ENCODE measurements around the gene TENM3. TPM values are rescaled to one million over a fixed set of nuclear protein-coding genes. Genes with fewer than 3 reads are reported as not detected.

TENM3 gene
- total RNA-seq, 2 experiments from 2014 or later, result not detected

DNA sequence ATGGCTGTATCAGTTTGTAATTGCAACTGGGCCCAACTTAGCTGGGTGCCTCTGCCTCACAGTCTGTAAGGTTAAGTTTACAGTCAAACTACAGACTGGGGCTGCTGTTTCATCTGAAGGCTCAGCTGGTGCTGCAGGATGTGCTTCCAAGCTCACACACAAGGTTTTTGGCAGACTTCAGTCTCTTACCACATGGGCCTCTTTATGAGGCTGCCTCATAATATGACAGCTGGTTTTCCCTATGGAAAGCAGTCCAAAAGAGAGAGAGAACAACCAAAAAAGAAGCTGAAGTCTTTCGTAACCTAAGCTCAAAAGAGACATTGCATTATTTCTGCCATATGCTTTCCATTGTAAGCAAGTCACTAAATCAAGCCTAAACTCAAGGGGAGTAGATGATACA is 402.3 kb downstream of the TENM3 start:
- no peaks in the 10 kb centered on the region for H3K4me1 Mint-ChIP-seq (ENCODE audit: low read depth)
- POLR2A ChIA-PET, result interaction anchor here (0.6 kb wide), 1 partner anchor 57 kb away, joined by 3 read pairs; no protein-coding TSS in a partner anchor
- no peak for ATAC-seq
- H3K27ac Mint-ChIP-seq, result no peak overlapping the region
- TF ChIP-seq, protein P1, sequence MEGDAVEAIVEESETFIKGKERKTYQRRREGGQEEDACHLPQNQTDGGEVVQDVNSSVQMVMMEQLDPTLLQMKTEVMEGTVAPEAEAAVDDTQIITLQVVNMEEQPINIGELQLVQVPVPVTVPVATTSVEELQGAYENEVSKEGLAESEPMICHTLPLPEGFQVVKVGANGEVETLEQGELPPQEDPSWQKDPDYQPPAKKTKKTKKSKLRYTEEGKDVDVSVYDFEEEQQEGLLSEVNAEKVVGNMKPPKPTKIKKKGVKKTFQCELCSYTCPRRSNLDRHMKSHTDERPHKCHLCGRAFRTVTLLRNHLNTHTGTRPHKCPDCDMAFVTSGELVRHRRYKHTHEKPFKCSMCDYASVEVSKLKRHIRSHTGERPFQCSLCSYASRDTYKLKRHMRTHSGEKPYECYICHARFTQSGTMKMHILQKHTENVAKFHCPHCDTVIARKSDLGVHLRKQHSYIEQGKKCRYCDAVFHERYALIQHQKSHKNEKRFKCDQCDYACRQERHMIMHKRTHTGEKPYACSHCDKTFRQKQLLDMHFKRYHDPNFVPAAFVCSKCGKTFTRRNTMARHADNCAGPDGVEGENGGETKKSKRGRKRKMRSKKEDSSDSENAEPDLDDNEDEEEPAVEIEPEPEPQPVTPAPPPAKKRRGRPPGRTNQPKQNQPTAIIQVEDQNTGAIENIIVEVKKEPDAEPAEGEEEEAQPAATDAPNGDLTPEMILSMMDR (IDR thresholded peaks at IDR 0.05), result no peak
- no peak overlapping the region for H3K4me3 Mint-ChIP-seq
- peaks cover 6% of the 10 kb centered on the region for H3K9me3 Mint-ChIP-seq
- H3K27me3 Mint-ChIP-seq, result peaks cover 5% of the 10 kb centered on the region
- CTCF ChIA-PET, result no interaction called here
- DNase-seq, result no peak
- intact Hi-C loops (cut with micrococcal nuclease), result no loop called here
- H3K36me3 Mint-ChIP-seq (ENCODE audit: low read depth), result no peaks in the 10 kb centered on the region

DNA sequence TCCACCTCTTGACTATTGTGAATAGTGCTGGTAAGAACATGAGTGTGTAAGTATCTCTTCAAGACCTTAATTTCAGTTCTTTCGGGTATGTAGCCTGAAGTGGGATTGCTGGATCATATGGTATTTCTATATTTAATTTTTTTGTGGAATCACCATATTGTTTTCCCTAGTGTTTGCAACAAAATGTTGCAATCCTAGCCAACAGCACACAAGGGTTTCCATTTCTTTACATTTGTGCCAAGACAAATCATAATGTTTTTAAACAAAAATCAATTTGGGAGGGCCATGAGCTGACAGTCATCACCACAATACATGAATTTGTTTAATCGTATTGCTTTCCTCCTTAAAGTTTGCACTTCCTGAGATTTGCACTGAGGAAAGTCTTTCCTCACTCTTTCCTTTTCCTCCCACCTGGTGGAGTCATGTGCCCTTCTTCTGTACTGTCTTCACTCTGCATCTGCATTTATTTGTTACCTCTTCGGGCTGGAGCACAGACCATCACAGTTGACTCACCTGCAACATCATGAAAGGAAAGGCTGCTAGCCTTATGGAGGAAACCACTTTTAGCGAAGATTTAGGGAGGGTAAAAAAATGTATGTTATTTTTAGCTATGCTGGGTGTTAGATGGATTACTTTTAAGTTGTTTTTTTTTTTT is 404.6 kb downstream of the TENM3 start:
- peaks cover 4% of the 10 kb centered on the region for H3K27me3 Mint-ChIP-seq
- intact Hi-C loops (cut with micrococcal nuclease), result no loop called here
- TF ChIP-seq, protein P1 (IDR thresholded peaks at IDR 0.05), result no peak
- POLR2A ChIA-PET, result no interaction called here
- CTCF ChIA-PET, result interaction anchor here (1.0 kb wide), 1 partner anchor 44 kb away, joined by 3 read pairs; no protein-coding TSS in a partner anchor
- no peak for DNase-seq
- peaks cover 6% of the 10 kb centered on the region for H3K9me3 Mint-ChIP-seq
- H3K27ac Mint-ChIP-seq, result no peak overlapping the region
- no peak overlapping the region for H3K4me3 Mint-ChIP-seq
- no peak for ATAC-seq
- H3K36me3 Mint-ChIP-seq (ENCODE audit: low read depth), result no peaks in the 10 kb centered on the region
- no peaks in the 10 kb centered on the region for H3K4me1 Mint-ChIP-seq (ENCODE audit: low read depth)

DNA sequence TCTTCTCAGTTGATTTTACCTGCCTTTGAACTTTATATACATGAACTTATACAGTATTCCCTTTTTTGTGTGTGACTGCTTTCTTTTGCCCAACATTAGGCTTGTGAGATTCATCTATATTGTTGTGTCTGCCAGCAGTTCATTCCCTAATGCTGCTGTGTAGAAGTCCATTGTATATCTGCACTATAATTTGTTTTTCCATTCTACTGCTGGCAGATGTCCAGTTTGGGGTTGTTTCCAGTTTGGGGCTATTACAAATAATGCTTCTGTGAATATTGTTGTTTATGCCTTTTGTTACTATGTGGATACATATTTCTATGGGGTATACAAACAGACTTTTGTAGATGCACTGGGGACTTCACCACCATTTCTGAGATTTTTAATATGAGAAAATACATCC is 405.6 kb downstream of the TENM3 start:
- TF ChIP-seq, protein P1 (IDR thresholded peaks at IDR 0.05), result no peak
- POLR2A ChIA-PET, result no interaction called here
- Mint-ChIP-seq H3K27me3 (peaks cover 4% of the 10 kb centered on the region), H3K4me1 (ENCODE audit: low read depth) (no peaks in the 10 kb centered on the region), H3K4me3 (no peak overlapping the region), H3K36me3 (ENCODE audit: low read depth) (no peaks in the 10 kb centered on the region), H3K9me3 (peaks cover 6% of the 10 kb centered on the region), H3K27ac (no peak overlapping the region)
- DNase-seq, result no peak
- no peak for ATAC-seq
- intact Hi-C loops (cut with micrococcal nuclease), result no loop called here
- CTCF ChIA-PET, result no interaction called here

DNA sequence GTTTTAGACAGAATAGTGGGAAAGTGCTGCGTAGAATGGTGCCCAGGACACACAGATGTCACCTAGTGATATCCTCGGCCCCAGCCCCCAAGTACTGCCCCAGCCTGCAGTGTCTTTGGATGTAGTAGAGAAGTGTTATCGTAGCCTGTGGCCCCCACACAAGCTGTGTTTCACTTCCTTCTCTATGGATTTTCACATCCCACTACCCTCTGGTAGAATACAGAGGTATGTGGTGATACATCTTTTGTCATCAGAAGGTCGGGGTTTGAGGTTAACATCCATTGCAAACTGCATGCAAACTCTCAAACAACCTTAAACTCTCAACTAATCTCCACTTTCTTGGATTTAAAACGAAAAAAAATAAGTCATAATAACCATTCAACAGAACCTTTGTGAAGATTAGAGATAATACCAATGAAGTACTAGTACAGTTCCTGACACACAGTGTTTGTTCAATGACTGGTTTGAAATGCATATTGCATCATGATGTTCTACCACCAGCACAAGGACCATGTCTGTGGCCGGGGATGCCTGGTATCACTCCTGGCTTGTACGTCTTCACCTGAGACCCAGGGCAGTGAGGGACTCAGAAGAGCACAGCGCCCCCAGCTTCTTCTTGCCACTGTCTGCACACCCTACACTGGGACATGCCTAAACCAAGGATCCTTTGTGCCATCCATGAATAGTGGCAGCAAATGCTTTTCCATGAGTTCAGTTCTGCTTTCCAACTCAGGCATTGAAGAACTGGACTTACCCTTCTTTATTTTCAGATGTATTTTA is 406.7 kb downstream of the TENM3 start:
- ATAC-seq, result no peak
- Mint-ChIP-seq H3K36me3 (ENCODE audit: low read depth) (no peaks in the 10 kb centered on the region), H3K9me3 (peaks cover 6% of the 10 kb centered on the region), H3K4me3 (no peak overlapping the region), H3K27me3 (peaks cover 4% of the 10 kb centered on the region), H3K4me1 (ENCODE audit: low read depth) (no peaks in the 10 kb centered on the region), H3K27ac (no peak overlapping the region)
- ChIA-PET CTCF (no interaction called here), POLR2A (no interaction called here)
- intact Hi-C loops (cut with micrococcal nuclease), result no loop called here
- TF ChIP-seq, protein P1 (IDR thresholded peaks at IDR 0.05), result no peak
- DNase-seq, result no peak

DNA sequence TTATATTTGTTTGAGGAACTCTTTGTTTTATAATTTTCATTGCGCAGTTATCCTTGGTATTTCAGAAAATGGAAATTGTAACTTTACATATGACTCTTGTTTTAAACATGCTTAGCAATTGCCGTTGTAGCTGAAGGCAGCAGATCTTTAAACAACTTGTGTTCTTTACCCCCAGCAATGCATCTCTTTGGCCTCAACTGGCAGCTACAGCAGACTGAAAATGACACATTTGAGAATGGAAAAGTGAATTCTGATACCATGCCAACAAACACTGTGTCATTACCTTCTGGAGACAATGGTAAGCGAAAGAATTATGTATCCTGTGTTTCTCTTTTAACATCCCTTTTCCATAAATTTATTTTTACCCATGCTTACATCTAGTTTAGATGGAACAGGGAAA is 410.4 kb downstream of the TENM3 start:
- CTCF ChIA-PET, result no interaction called here
- intact Hi-C loops (cut with micrococcal nuclease), result no loop called here
- Mint-ChIP-seq H3K9me3 (no peaks in the 10 kb centered on the region), H3K4me1 (ENCODE audit: low read depth) (no peaks in the 10 kb centered on the region), H3K27me3 (peaks cover 7% of the 10 kb centered on the region), H3K36me3 (ENCODE audit: low read depth) (no peaks in the 10 kb centered on the region), H3K4me3 (no peak overlapping the region), H3K27ac (no peak overlapping the region)
- DNase-seq (no peak), ATAC-seq (no peak)
- TF ChIP-seq, protein P1 (IDR thresholded peaks at IDR 0.05), result no peak
- POLR2A ChIA-PET, result no interaction called here

Measured in activated CD8-positive, alpha-beta T cell treated with anti-CD3 and anti-CD28 coated beads for 36 hours (primary cell).